Liver (tissue), 9 donors: ENCODE data around the gene ZDHHC11B. TPM values are rescaled to one million over a fixed set of nuclear protein-coding genes. Genes with fewer than 3 reads are reported as not detected.
A peak's percentile ranks its signal among the peaks of the same experiment; 100 is the strongest.

Experiments
- DNase-seq: peaks from one replicate; pipeline ENCODE4 v3.0.0-alpha.2; 2017; ENCODE audit warnings: low spot score
- H3K27ac ChIP-seq, 2 donors: one replicate each; pipeline ENCODE4 v1.7.0; 2013; ENCODE audit warnings: inconsistent platforms in 2 of 2, low read length in 2 of 2, control low read depth in 1 of 2, low read depth in 1 of 2, mild to moderate bottlenecking in 1 of 2
- H3K27me3 ChIP-seq, 4 donors: one replicate each; pipeline versions ENCODE4 v1.6.1 to v1.7.0; 2013; ENCODE audit warnings: low read length in 3 of 4, inconsistent platforms in 1 of 4, mild to moderate bottlenecking in 1 of 4, moderate library complexity in 1 of 4; ENCODE audit not compliant: control insufficient read depth in 4 of 4, insufficient read depth in 4 of 4
- H3K36me3 ChIP-seq, 4 donors: one replicate each; pipeline versions ENCODE4 v1.6.1 to v1.7.0; 2013; ENCODE audit warnings: low read length in 3 of 4, mild to moderate bottlenecking in 3 of 4, low read depth in 1 of 4, moderate library complexity in 1 of 4; ENCODE audit not compliant: control insufficient read depth in 4 of 4, insufficient read depth in 3 of 4
- H3K4me1 ChIP-seq, 4 donors: one replicate each; pipeline versions ENCODE4 v1.6.1 to v1.7.0; 2013; ENCODE audit warnings: low read length in 3 of 4, mild to moderate bottlenecking in 3 of 4, moderate library complexity in 1 of 4; ENCODE audit not compliant: control insufficient read depth in 4 of 4, insufficient read depth in 4 of 4
- H3K4me3 ChIP-seq, 3 donors: one replicate each; pipeline versions ENCODE4 v1.6.1 to v1.7.0; 2013; ENCODE audit warnings: low read length in 3 of 3, control low read depth in 1 of 3, low read depth in 1 of 3, mild to moderate bottlenecking in 1 of 3
- H3K9ac ChIP-seq, 2 donors: one replicate each; pipeline ENCODE4 v1.7.0; 2013; ENCODE audit warnings: low read length in 2 of 2, mild to moderate bottlenecking in 2 of 2, moderate library complexity in 2 of 2, control low read depth in 1 of 2, low read depth in 1 of 2
- H3K9me3 ChIP-seq, 4 donors: one replicate each; pipeline versions ENCODE4 v1.6.1 to v1.7.0; 2013; ENCODE audit warnings: low read length in 3 of 4; ENCODE audit not compliant: control insufficient read depth in 4 of 4
- ATF3 ChIP-seq: IDR thresholded peaks from 2 replicates; pipeline ENCODE4 v1.6.1; 2016; ENCODE audit warnings: antibody characterized with exemption
- CTCF ChIP-seq: fragments of 150-350 bp; IDR thresholded peaks from 2 replicates; pipeline ENCODE4 v1.5.1; 2017; ENCODE audit warnings: improper control_type of control experiment, low read depth, low read length; ENCODE audit not compliant: missing input control
- FOXA1 ChIP-seq: IDR thresholded peaks from 2 replicates; pipeline ENCODE4 v1.6.1; 2016; ENCODE audit warnings: antibody characterized with exemption
- FOXA2 ChIP-seq: IDR thresholded peaks from 2 replicates; pipeline ENCODE4 v1.6.1; 2016; ENCODE audit warnings: antibody characterized with exemption
- GABPA ChIP-seq, 2 donors: IDR thresholded peaks in 1 of 2; conservative IDR thresholded peaks in 1 of 2; 2 replicates each; pipeline ENCODE4 v1.6.1; 2016; ENCODE audit warnings: antibody characterized with exemption in 2 of 2, mild to moderate bottlenecking in 1 of 2, moderate library complexity in 1 of 2
- HNF4A ChIP-seq, 2 donors: conservative IDR thresholded peaks; 2 replicates each; pipeline ENCODE4 v1.6.1; 2016; ENCODE audit warnings: antibody characterized with exemption in 2 of 2, mild to moderate bottlenecking in 2 of 2
- HNF4G ChIP-seq: IDR thresholded peaks from 2 replicates; pipeline ENCODE4 v1.6.1; 2016; ENCODE audit warnings: antibody characterized with exemption
- JUND ChIP-seq, 2 donors: IDR thresholded peaks; 2 replicates each; pipeline ENCODE4 v1.6.1; 2016; ENCODE audit warnings: antibody characterized with exemption in 2 of 2
- MAX ChIP-seq: IDR thresholded peaks from 2 replicates; pipeline ENCODE4 v1.6.1; 2016; ENCODE audit warnings: antibody characterized with exemption
- NR2F2 ChIP-seq: IDR thresholded peaks from 2 replicates; pipeline ENCODE4 v1.6.1; 2016; ENCODE audit warnings: antibody characterized with exemption
- RAD21 ChIP-seq, 2 donors: IDR thresholded peaks; 2 replicates each; pipeline ENCODE4 v1.6.1; 2016; ENCODE audit warnings: antibody characterized with exemption in 2 of 2, mild to moderate bottlenecking in 2 of 2
- REST ChIP-seq: IDR thresholded peaks from 2 replicates; pipeline ENCODE4 v1.6.1; 2016; ENCODE audit warnings: antibody characterized with exemption, mild to moderate bottlenecking
- RXRA ChIP-seq, 2 donors: IDR thresholded peaks; 2 replicates each; pipeline ENCODE4 v1.6.1; 2017 to 2018; ENCODE audit warnings: antibody characterized with exemption in 2 of 2, mild to moderate bottlenecking in 1 of 2
- SP1 ChIP-seq: IDR thresholded peaks from 2 replicates; pipeline ENCODE4 v1.6.1; 2018; ENCODE audit warnings: antibody characterized with exemption, mild to moderate bottlenecking
- YY1 ChIP-seq: IDR thresholded peaks from 2 replicates; pipeline ENCODE4 v1.6.1; 2016; ENCODE audit warnings: antibody characterized with exemption, mild to moderate bottlenecking
- ZBTB33 ChIP-seq: IDR thresholded peaks from 2 replicates; pipeline ENCODE4 v1.6.1; 2016; ENCODE audit warnings: antibody characterized with exemption
- WGBS: extraction: QIAGEN DNeasy Blood & Tissue Kit; methylation state at CpG from one replicate; pipeline ENCODE4 v1.1.7; 2013; 5-methylcytosine and 5-hydroxymethylcytosine counted together
- polyA plus RNA-seq, 2 donors: library from polyadenylated mRNA; stranded (reverse) in 1 of 2; unstranded in 1 of 2; fragments of 200-250 nt in 1 of 2; fragments of >200 nt in 1 of 2; fragmentation: Nextera tagmentation in 1 of 2; extraction: Ambion mirVana in 1 of 2; gene quantifications; one replicate each; pipeline versions ENCODE4 v1.2.1 to v1.2.3, GENCODE V29; 2013 to 2015
- total RNA-seq, 2 donors: library from RNA; depleted of rRNA; stranded (reverse); fragments of >200 nt; gene quantifications; one replicate each; pipeline ENCODE4 v1.2.3, GENCODE V29; 2014
- donor health status: healthy.
- donor health status: healthy.
- donor health status: healthy.
- donor health status: healthy.
- donor health status: healthy.

The ZDHHC11B gene
- total and polyA plus RNA-seq, 4 donors, result 0.37 to 2.1 (median 0.62) TPM

- Histone ChIP-seq H3K27ac (peak overlapping the region in 1 of 2 donors; percentile 68), H3K9me3 (no peaks in the 10 kb centered on the region), H3K4me3 (no peak overlapping the region), H3K4me1 (peaks cover 2 to 30% (median 15%) of the 10 kb centered on the region in 4 donors), H3K9ac (no peak overlapping the region), H3K27me3 (no peaks in the 10 kb centered on the region), H3K36me3 (no peaks in the 10 kb centered on the region)
- WGBS, result 96% methylated on average over 22 of the region's 22 CpGs
- TF ChIP-seq YY1, result no peak
- no peak for TF ChIP-seq MAX
- no peak for TF ChIP-seq FOXA2
- no peak for TF ChIP-seq SP1
- TF ChIP-seq ATF3, result no peak
- TF ChIP-seq JUND (IDR thresholded peaks at IDR 0.05), result no peak
- TF ChIP-seq GABPA (IDR thresholded peaks at IDR 0.05 in 1 of 2, conservative IDR thresholded peaks at IDR 0.05 in 1 of 2), result no peak
- no peak for TF ChIP-seq NR2F2
- TF ChIP-seq REST, result no peak
- TF ChIP-seq FOXA1, result no peak
- no peak for TF ChIP-seq HNF4A (conservative IDR thresholded peaks at IDR 0.05)
- TF ChIP-seq ZBTB33, result no peak
- TF ChIP-seq RXRA (IDR thresholded peaks at IDR 0.05), result no peak
- no peak for TF ChIP-seq RAD21 (IDR thresholded peaks at IDR 0.05)
- no peak for DNase-seq
These were observed 24.7 kb downstream of the ZDHHC11B start for GRCh38 chr5:759781-760362.

GRCh38 chr5:759111-759751 is 25.3 kb downstream of the ZDHHC11B start:
- H3K4me1 ChIP-seq, result peaks cover 2 to 30% (median 15%) of the 10 kb centered on the region in 4 donors
- 56% methylated on average over 33 of the region's 33 CpGs for WGBS
- no peaks in the 10 kb centered on the region for H3K36me3 ChIP-seq
- no peaks in the 10 kb centered on the region for H3K9me3 ChIP-seq
- peak overlapping the region; percentile 42 to 50 for H3K9ac ChIP-seq
- peak overlapping the region; percentile 54 to 68 for H3K27ac ChIP-seq
- no peaks in the 10 kb centered on the region for H3K27me3 ChIP-seq
- H3K4me3 ChIP-seq, result peak overlapping the region in 1 of 3 donors; percentile 41
- no peak for DNase-seq
- TF ChIP-seq JUND (IDR thresholded peaks at IDR 0.05), result no peak
- TF ChIP-seq FOXA1, result no peak
- TF ChIP-seq RAD21 (IDR thresholded peaks at IDR 0.05), result peak in 1 of 2 donors; percentile 67
- peak; percentile 71 for TF ChIP-seq SP1
- TF ChIP-seq ATF3, result no peak
- no peak for TF ChIP-seq HNF4A (conservative IDR thresholded peaks at IDR 0.05)
- no peak for TF ChIP-seq CTCF
- peak; percentile 94 for TF ChIP-seq NR2F2
- no peak for TF ChIP-seq REST
- TF ChIP-seq MAX, result no peak
- peak; percentile 43 to 50 for TF ChIP-seq RXRA (IDR thresholded peaks at IDR 0.05)
- TF ChIP-seq HNF4G, result no peak
